Prostate gland (tissue), 2 donors: ENCODE data around the gene GLI2.

Experiments used
- CTCF ChIP-seq, 4 experiments: fragments of 200-600 bp in 2 of 4; fragments of 450-650 bp in 2 of 4; sonication (generic) in 2 of 4; IDR thresholded peaks; 1 replicate in 3 of 4; 2 replicates in 1 of 4; pipeline ENCODE4 v1.5.1; 2016 to 2019; ENCODE audit warnings: antibody characterized with exemption in 4 of 4, mild to moderate bottlenecking in 2 of 4, moderate library complexity in 2 of 4
- POLR2A ChIP-seq: fragments of 450-650 bp; IDR thresholded peaks from one replicate; pipeline ENCODE4 v1.6.1; 2016; ENCODE audit warnings: antibody characterized with exemption, mild to moderate bottlenecking
- POLR2AphosphoS5 ChIP-seq: sonication (generic); formaldehyde crosslinking; IDR thresholded peaks from one replicate; pipeline ENCODE4 v1.6.1; 2017; ENCODE audit warnings: antibody characterized with exemption

- TF ChIP-seq CTCF (IDR thresholded peaks at IDR 0.05) (no peak), POLR2AphosphoS5 (no peak), POLR2A (no peak)
Measured at GRCh38 chr2:120747281-120747680, 11.6 kb downstream of the GLI2 start.
